Measurements from ENCODE around the gene FTL.

DNA sequence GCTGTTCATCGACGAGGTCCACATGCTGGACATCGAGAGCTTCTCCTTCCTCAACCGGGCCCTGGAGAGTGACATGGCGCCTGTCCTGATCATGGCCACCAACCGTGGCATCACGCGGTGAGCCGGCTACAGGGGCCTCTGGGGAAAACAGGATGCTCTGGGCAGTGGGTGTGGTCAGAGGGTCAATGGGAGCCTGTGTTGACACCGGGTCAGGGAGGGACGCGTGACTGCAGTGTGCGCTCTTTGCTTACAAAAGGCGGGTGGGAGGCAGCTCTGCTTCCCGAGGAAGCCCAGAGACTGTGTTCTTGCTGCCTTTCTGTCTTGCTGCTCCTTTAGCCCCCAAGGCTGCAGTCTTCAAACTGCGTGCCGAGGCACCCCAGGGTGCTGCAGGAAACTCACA lies 46.1 kb downstream of the FTL start:
- TF ChIP-seq, protein P1, sequence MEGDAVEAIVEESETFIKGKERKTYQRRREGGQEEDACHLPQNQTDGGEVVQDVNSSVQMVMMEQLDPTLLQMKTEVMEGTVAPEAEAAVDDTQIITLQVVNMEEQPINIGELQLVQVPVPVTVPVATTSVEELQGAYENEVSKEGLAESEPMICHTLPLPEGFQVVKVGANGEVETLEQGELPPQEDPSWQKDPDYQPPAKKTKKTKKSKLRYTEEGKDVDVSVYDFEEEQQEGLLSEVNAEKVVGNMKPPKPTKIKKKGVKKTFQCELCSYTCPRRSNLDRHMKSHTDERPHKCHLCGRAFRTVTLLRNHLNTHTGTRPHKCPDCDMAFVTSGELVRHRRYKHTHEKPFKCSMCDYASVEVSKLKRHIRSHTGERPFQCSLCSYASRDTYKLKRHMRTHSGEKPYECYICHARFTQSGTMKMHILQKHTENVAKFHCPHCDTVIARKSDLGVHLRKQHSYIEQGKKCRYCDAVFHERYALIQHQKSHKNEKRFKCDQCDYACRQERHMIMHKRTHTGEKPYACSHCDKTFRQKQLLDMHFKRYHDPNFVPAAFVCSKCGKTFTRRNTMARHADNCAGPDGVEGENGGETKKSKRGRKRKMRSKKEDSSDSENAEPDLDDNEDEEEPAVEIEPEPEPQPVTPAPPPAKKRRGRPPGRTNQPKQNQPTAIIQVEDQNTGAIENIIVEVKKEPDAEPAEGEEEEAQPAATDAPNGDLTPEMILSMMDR (IDR thresholded peaks at IDR 0.05; ENCODE audit: low read depth, low read length): no peak
- no peak for TF ChIP-seq MYC (IDR thresholded peaks at IDR 0.05; ENCODE audit: low read depth, low read length)
- TF ChIP-seq, protein P2, sequence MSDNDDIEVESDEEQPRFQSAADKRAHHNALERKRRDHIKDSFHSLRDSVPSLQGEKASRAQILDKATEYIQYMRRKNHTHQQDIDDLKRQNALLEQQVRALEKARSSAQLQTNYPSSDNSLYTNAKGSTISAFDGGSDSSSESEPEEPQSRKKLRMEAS (IDR thresholded peaks at IDR 0.05; ENCODE audit: low read depth, low read length): no peak
- no peak for TF ChIP-seq POLR2A (IDR thresholded peaks at IDR 0.05; ENCODE audit: extremely low read depth, insufficient read length)

Data from NB4 (cell line).